Activated CD8-positive, alpha-beta memory T cell treated with anti-CD3 and anti-CD28 coated beads, Interleukin-2, amount 50 U/mL, for 1 hour (primary cell): ENCODE measurements around the gene SF3B2.
A peak's percentile ranks its signal among the peaks of the same experiment; 100 is the strongest.
"Not testable (repeated sequence)": the region's sequence is repeated elsewhere in the genome, so short reads cannot be mapped to it uniquely, and the experiment has no call there.

Experiments
- DNase-seq: peaks from one replicate; pipeline ENCODE4 v3.0.0-alpha.2; 2020; ENCODE audit errors: extremely low read depth

The SF3B2 gene

GRCh38 chr11:66072081-66072480 lies 19.9 kb downstream of the SF3B2 start:
- no peak for DNase-seq

DNA sequence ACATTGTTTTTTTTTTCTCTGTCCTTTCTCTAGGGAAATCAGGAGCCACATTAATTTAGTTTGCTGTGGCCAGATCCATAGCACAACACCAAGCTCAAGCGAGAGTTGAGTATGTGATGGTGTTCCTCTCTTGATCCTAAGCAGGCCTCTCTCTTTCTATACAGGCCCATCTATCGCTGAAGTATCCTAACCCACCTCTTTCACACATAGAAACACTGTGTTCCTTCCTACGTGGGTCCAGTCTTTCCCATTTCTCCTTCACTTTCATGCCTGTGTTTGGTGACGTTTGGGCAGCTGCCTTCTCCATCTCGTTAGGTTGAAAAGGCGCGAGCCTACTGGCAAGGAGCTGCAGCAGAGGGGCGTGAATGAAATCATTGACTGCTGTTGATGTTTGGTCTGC lies 20.4 kb downstream of the SF3B2 start:
- DNase-seq: no peak

GRCh38 chr11:66073669-66074068 lies 21.5 kb downstream of the SF3B2 start:
- no peak for DNase-seq

DNA sequence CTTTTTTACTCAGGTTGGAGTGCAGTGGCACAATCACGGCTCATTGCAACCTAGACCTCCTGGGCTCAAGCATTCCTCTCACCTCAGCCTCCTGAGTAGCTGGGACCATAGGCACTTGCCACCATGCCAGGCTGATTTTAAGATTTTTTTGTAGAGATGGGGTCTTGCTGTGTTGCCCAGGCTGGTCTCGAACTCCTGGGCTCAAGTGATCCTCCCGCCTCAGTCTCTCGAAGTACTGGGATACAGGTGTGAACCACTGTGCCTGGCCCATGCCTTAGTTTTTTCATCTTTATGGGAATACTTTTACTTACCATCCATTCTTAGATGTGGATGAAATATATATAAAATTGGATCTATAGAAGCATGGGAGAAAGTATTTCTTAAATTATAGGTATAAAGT lies 23.1 kb downstream of the SF3B2 start:
- no peak for DNase-seq

- DNase-seq: no peak
Observed at GRCh38 chr11:66076561-66076960, 24.4 kb downstream of the SF3B2 start.

GRCh38 chr11:66077927-66078326 lies 25.8 kb downstream of the SF3B2 start:
- DNase-seq: no peak

GRCh38 chr11:66078949-66079348 lies 26.8 kb downstream of the SF3B2 start:
- DNase-seq: not testable (repeated sequence)

DNA sequence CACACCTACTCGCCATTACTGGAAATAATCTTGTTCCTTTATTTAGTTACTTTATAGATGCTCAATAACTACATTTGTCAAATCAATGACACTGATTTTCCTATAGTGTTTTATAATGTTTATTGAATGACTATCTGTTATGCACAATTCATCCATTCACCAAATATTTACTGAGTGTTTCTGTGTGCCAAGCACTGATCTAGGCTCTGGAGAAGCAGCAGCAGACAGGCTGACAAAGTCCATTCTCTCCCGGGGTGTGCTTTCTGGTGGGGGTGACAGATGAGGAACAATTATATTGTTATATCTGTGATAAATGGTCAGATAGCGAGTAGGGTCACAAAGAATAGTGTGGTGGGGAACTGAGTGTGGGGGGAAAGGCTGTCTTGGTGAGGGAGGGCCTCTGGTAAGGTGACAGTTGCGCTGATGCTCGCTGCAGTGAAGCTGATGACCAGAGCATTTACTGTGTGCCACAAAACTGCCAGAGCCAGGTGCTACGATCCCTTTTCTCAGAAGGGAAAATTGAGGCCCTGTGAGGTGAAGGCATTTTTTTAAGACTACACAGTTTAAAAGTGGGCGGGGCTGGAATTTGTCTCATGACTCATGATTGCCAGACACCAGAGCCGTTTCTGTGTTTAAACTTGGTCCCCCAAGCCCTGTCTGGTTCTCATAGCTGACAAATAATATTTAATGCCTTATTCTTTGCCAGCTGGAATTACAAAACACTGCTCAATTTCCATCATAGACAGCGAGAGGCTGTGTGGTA lies 28.1 kb downstream of the SF3B2 start:
- DNase-seq: peak; percentile 69

DNA sequence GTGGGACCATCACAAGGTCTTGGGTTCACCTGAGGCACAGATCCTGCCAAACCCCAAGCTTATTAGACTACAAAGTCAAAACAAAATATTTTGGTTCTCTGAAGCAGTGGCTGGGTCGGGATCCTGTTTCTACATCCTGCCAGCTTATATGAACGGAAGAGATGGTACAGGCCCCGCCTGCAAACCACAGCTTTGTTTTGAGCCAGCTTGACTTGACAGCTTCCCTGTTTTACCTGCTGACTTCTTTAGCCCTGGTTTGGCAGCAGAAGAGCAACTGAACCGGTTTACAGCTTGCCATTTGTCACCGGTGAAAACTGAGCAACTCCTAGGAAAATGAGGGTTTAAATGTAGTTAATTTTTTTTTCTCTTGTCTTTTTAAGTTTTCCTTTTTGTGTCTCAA lies 29.3 kb downstream of the SF3B2 start:
- DNase-seq: no peak

GRCh38 chr11:66082946-66083698 lies 31.0 kb downstream of the SF3B2 start:
- no peak for DNase-seq

- no peak for DNase-seq
Observed at GRCh38 chr11:66083767-66084166, 31.6 kb downstream of the SF3B2 start.

GRCh38 chr11:66084821-66085475 lies 32.8 kb downstream of the SF3B2 start:
- DNase-seq: no peak

GRCh38 chr11:66087148-66087908 lies 35.2 kb downstream of the SF3B2 start:
- no peak for DNase-seq

DNA sequence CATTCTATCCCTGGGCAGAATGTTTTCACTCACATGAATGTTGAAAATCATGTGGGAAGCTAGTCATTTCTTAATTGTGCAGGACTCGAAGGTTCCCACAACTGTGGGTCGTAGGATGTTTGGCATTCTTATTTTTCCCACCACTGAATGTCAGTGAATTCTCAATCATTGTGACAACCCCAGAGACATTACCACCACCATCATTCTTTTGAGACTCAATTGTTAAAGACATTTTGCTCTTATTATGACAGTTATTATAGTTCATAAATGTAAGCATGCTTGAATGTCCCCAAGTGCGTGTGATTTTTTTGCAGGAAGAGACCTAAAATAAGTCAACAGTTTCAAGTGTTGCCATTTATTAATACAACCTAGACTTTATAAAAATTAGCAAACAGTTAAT lies 36.9 kb downstream of the SF3B2 start:
- DNase-seq: no peak

DNA sequence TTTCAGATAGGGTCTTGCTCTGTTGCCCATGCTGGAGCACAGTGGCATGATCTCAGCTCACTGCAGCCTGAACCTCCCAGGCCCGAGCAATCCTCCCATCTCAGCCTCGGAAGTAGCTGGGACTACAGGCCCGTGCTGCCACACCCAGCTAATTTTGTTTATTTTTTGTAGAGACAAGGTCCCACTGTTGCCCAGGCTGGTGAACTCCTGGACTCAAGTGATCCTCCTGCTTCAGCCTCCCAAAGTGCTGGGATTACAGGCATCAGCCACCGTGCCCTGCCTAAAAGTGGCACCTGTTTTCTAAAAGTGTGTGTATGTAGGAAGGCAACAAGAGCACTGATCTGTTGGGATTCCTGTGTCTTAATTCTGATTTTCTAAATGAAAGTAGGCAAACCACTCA lies 38.1 kb downstream of the SF3B2 start:
- DNase-seq: no peak

- DNase-seq: not testable (repeated sequence)
Observed at GRCh38 chr11:66092125-66092524, 40.0 kb downstream of the SF3B2 start.

DNA sequence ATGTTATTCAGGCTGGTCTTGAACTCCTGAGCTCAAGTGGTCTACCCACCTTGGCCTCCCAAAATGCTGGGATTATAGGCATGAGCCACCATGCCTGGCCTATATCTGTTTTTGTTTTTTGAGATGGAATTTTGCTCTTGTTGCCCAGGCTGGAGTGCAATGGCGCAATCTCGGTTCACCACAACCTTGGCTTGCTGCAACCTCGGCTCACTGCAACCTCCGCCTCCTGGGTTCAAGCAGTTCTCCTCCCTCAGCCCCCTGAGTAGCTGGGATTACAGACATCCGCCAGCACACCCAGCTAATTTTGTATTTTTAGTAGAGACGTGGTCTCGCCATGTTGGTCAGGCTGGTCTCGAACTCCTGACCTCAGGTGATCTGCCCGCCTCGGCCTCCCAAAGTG lies 47.6 kb downstream of the SF3B2 start:
- not testable (repeated sequence) for DNase-seq

GRCh38 chr11:66100272-66101065 lies 48.3 kb downstream of the SF3B2 start:
- peak; percentile 30 for DNase-seq

- no peak for DNase-seq
Observed at GRCh38 chr11:66101066-66101464, 48.9 kb downstream of the SF3B2 start.

- no peak for DNase-seq
Observed at GRCh38 chr11:66104057-66104638, 52.0 kb downstream of the SF3B2 start.
